ENCODE measurements around the gene PTPN6. TPM values are rescaled to one million over a fixed set of nuclear protein-coding genes. Genes with fewer than 3 reads are reported as not detected.

PTPN6 gene
- total and polyA plus RNA-seq, 2 of the 13 experiments (the other 11 are each of a cell fraction or from before 2014, with no cell fraction given) = 10.5 to 10.6 TPM

- TF ChIP-seq HNF1A (IDR thresholded peaks at IDR 0.05; ENCODE audit: low read depth) (no peak), HNF1A (CRISPR knock-in tag; IDR thresholded peaks at IDR 0.05; ENCODE audit: borderline replicate concordance) (no peak), HMGXB4 (CRISPR knock-in tag; IDR thresholded peaks at IDR 0.05; ENCODE audit: borderline replicate concordance in 1 of 2, low read depth in 1 of 2) (peak in 1 of 2 experiments; percentile 82), KDM6A (CRISPR knock-in tag; IDR thresholded peaks at IDR 0.05; ENCODE audit: low read depth) (no peak), ZMAT5 (CRISPR knock-in tag; IDR thresholded peaks at IDR 0.05; ENCODE audit: borderline replicate concordance, low read depth) (no peak), ZNF136 (CRISPR knock-in tag; IDR thresholded peaks at IDR 0.05; ENCODE audit: low read depth) (no peak), ZMYM4 (CRISPR knock-in tag; IDR thresholded peaks at IDR 0.05) (no peak), HNRNPL (IDR thresholded peaks at IDR 0.05; ENCODE audit: low read depth, low read length) (no peak), DR1 (CRISPR knock-in tag; IDR thresholded peaks at IDR 0.05) (no peak), ZNF317 (CRISPR knock-in tag; IDR thresholded peaks at IDR 0.05) (no peak), ZNF567 (CRISPR knock-in tag; IDR thresholded peaks at IDR 0.05; ENCODE audit: borderline replicate concordance) (no peak), ZC3H13 (CRISPR knock-in tag; IDR thresholded peaks at IDR 0.05) (no peak), ZNF570 (CRISPR knock-in tag; IDR thresholded peaks at IDR 0.05; ENCODE audit: borderline replicate concordance) (no peak), ZNF547 (CRISPR knock-in tag; IDR thresholded peaks at IDR 0.05) (no peak), SRSF9 (IDR thresholded peaks at IDR 0.05; ENCODE audit: borderline replicate concordance, insufficient read depth, low read depth, low read length, poor library complexity, severe bottlenecking) (no peak), NR1H2 (CRISPR knock-in tag; IDR thresholded peaks at IDR 0.05; ENCODE audit: borderline replicate concordance, low read depth) (no peak), ZFP41 (CRISPR knock-in tag; IDR thresholded peaks at IDR 0.05; ENCODE audit: borderline replicate concordance) (no peak), ZSCAN30 (CRISPR knock-in tag; IDR thresholded peaks at IDR 0.05) (no peak)
Measured at GRCh38 chr12:6961695-6962284, 10.6 kb downstream of the PTPN6 start (continued).
